Measurements from ENCODE around the gene CNOT1. TPM values are rescaled to one million over a fixed set of nuclear protein-coding genes. Genes with fewer than 3 reads are reported as not detected.
"Not testable (repeated sequence)": the region's sequence is repeated elsewhere in the genome, so short reads cannot be mapped to it uniquely, and the experiment has no call there.

The CNOT1 gene
- total and polyA plus RNA-seq, 4 donors = 35.6 to 187 (median 120) TPM

DNA sequence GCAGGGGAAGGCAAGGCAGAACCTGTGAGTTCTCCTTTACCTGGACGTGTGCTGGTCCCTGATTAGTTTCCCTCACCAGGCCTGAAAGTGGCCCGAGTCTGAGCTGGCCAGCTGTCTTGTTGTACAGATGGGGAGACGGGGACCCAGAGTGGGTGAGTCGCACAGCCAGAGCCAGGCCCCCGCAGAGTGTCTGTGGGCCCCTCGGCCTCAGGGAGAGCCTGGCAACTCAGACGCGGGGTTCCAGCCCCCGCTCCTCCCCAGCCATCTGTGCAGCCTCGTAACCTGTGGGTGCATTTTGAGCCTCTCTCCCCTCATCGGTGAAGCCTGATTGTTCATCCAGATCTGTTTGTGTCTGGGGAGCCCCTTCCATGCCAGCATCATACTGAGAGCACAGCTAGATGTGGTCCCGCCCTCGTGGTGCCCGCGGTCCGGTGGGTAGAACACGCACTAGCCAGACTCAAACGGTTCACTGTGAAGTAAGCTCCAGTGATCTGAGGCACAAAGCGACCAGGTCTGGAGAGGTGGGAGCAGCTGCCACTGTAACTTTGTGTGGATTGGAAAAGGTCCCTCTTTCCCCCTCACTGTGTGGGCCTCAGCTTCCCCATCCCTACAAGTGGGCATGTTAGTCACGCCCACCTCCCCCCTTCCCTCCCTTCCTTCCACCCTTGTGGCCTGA is 135.7 kb downstream of the CNOT1 start:
- H3K27me3 ChIP-seq (ENCODE audit: control insufficient read depth in 3 of 3, insufficient read depth in 3 of 3, low read length in 2 of 3) = peaks cover 0 to 5% (median 0%) of the 10 kb centered on the region in 3 donors
- ATAC-seq (ENCODE audit: insufficient read depth, low FRiP score) = no peak
- no peak overlapping the region for H3K27ac ChIP-seq (ENCODE audit: low read depth in 1 of 2, low read length in 1 of 2)
- DNase-seq = no peak
- WGBS, 2 donors = 82 to 88% methylated on average over 20 of the region's 20 CpGs
- H3K9ac ChIP-seq (ENCODE audit: insufficient read depth in 1 of 2, low read length in 2 of 2) = no peak overlapping the region
- no peaks in the 10 kb centered on the region for H3K9me3 ChIP-seq (ENCODE audit: control insufficient read depth in 4 of 4, insufficient read depth in 3 of 4, low read length in 3 of 4)
- peaks cover 0 to 2% (median 0%) of the 10 kb centered on the region in 5 donors for H3K4me1 ChIP-seq (ENCODE audit: control insufficient read depth in 5 of 5, insufficient read depth in 5 of 5, low read length in 5 of 5)
- H3K36me3 ChIP-seq (ENCODE audit: control insufficient read depth in 4 of 4, insufficient read depth in 4 of 4, low read length in 4 of 4) = no peaks in the 10 kb centered on the region
- no peak overlapping the region for H3K4me3 ChIP-seq
- TF ChIP-seq, protein P1, sequence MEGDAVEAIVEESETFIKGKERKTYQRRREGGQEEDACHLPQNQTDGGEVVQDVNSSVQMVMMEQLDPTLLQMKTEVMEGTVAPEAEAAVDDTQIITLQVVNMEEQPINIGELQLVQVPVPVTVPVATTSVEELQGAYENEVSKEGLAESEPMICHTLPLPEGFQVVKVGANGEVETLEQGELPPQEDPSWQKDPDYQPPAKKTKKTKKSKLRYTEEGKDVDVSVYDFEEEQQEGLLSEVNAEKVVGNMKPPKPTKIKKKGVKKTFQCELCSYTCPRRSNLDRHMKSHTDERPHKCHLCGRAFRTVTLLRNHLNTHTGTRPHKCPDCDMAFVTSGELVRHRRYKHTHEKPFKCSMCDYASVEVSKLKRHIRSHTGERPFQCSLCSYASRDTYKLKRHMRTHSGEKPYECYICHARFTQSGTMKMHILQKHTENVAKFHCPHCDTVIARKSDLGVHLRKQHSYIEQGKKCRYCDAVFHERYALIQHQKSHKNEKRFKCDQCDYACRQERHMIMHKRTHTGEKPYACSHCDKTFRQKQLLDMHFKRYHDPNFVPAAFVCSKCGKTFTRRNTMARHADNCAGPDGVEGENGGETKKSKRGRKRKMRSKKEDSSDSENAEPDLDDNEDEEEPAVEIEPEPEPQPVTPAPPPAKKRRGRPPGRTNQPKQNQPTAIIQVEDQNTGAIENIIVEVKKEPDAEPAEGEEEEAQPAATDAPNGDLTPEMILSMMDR (IDR thresholded peaks at IDR 0.05; ENCODE audit: control extremely low read depth, extremely low read depth) = no peak

DNA sequence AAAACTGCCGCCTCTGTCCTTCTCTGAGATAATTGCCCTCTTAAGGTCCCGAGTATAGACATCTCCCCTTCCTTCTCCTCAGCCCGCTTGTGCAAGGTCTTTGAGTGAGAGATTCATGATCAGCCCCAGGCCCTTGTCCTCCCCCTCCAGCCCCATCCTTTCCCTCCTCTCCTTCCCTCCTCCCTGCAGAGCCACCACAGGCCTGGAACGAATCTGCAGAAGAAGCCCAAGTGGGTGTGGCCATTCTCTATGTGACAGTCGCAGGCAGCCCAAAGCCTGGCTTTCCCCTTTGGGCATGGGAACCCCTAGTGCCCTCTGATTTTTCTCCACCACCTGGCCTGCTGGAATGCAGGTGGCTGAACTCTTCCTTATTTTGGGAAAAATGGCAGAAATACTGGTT is 136.9 kb downstream of the CNOT1 start:
- TF ChIP-seq, protein P1 (IDR thresholded peaks at IDR 0.05; ENCODE audit: control extremely low read depth, extremely low read depth) = no peak
- Histone ChIP-seq H3K27me3 (ENCODE audit: control insufficient read depth in 3 of 3, insufficient read depth in 3 of 3, low read length in 2 of 3) (peaks cover 0 to 5% (median 0%) of the 10 kb centered on the region in 3 donors), H3K4me1 (ENCODE audit: control insufficient read depth in 5 of 5, insufficient read depth in 5 of 5, low read length in 5 of 5) (peaks cover 0 to 2% (median 0%) of the 10 kb centered on the region in 5 donors), H3K4me3 (no peak overlapping the region), H3K9me3 (ENCODE audit: control insufficient read depth in 4 of 4, insufficient read depth in 3 of 4, low read length in 3 of 4) (no peaks in the 10 kb centered on the region), H3K36me3 (ENCODE audit: control insufficient read depth in 4 of 4, insufficient read depth in 4 of 4, low read length in 4 of 4) (no peaks in the 10 kb centered on the region), H3K27ac (ENCODE audit: low read depth in 1 of 2, low read length in 1 of 2) (no peak overlapping the region), H3K9ac (ENCODE audit: insufficient read depth in 1 of 2, low read length in 2 of 2) (no peak overlapping the region)
- WGBS, 2 donors = 51 to 57% methylated on average over 5 of the region's 5 CpGs
- ATAC-seq (ENCODE audit: insufficient read depth, low FRiP score) (no peak), DNase-seq (no peak)

DNA sequence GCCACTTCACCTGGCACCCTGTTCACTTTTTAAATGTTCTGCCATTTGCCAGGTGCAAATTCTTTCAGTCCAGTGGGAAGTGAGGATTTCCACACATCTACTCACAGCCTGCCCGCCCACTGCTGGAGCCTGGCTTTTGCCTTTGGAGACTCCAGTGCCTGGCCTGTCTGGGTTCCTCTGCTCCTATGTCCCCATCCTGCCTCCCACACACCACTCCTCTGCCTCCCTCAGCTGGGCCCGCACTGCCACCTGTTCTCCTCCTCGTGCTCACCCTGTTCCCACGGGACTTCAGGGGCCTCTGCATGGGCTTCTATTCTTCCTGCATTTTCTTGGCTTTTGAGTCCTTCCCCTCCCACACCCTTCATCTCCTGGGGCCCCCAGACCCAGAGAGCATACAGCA is 137.6 kb downstream of the CNOT1 start:
- no peak for ATAC-seq (ENCODE audit: insufficient read depth, low FRiP score)
- no peak overlapping the region for H3K4me3 ChIP-seq
- no peak for DNase-seq

DNA sequence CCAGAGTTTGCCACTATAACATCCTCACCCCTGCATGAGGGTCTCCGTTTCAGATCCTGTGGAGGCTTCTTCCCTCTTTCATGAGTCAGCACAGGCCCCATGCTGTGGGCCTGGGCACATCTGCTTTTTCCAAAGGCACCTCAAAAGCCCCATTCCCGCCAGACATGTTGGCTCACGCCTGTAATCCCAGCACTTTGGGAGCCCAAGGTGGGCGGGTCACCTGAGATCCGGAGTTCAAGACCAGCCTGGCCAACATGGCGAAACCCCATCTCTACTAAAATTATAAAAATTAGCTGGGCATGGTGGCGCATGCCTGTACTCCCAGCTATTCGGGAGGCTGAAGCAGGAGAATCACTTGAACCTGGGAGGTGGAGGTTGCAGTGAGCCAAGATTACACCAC is 139.1 kb downstream of the CNOT1 start:
- ATAC-seq (ENCODE audit: insufficient read depth, low FRiP score); H3K4me1 ChIP-seq (ENCODE audit: control insufficient read depth in 5 of 5, insufficient read depth in 5 of 5, low read length in 5 of 5); H3K27me3 ChIP-seq (ENCODE audit: control insufficient read depth in 3 of 3, insufficient read depth in 3 of 3, low read length in 2 of 3); H3K36me3 ChIP-seq (ENCODE audit: control insufficient read depth in 4 of 4, insufficient read depth in 4 of 4, low read length in 4 of 4); H3K27ac ChIP-seq (ENCODE audit: low read depth in 1 of 2, low read length in 1 of 2); H3K9ac ChIP-seq (ENCODE audit: insufficient read depth in 1 of 2, low read length in 2 of 2); DNase-seq; H3K4me3 ChIP-seq; H3K9me3 ChIP-seq (ENCODE audit: control insufficient read depth in 4 of 4, insufficient read depth in 3 of 4, low read length in 3 of 4): not testable (repeated sequence)
- 92 to 94% methylated on average over 8 of the region's 8 CpGs for WGBS, 2 donors

More for the DNA sequence above, 137.6 kb downstream of the CNOT1 start:
- WGBS, 2 donors = 71 to 75% methylated on average over 4 of the region's 4 CpGs
- Histone ChIP-seq H3K9ac (ENCODE audit: insufficient read depth in 1 of 2, low read length in 2 of 2) (no peak overlapping the region), H3K27ac (ENCODE audit: low read depth in 1 of 2, low read length in 1 of 2) (no peak overlapping the region), H3K4me1 (ENCODE audit: control insufficient read depth in 5 of 5, insufficient read depth in 5 of 5, low read length in 5 of 5) (peaks cover 0 to 4% (median 0%) of the 10 kb centered on the region in 5 donors), H3K9me3 (ENCODE audit: control insufficient read depth in 4 of 4, insufficient read depth in 3 of 4, low read length in 3 of 4) (no peaks in the 10 kb centered on the region), H3K27me3 (ENCODE audit: control insufficient read depth in 3 of 3, insufficient read depth in 3 of 3, low read length in 2 of 3) (peaks cover 0 to 5% (median 0%) of the 10 kb centered on the region in 3 donors), H3K36me3 (ENCODE audit: control insufficient read depth in 4 of 4, insufficient read depth in 4 of 4, low read length in 4 of 4) (no peaks in the 10 kb centered on the region)
- TF ChIP-seq, protein P1 (IDR thresholded peaks at IDR 0.05; ENCODE audit: control extremely low read depth, extremely low read depth) = no peak
